A549 (cell line): ENCODE data around the gene TBC1D14. TPM values are rescaled to one million over a fixed set of nuclear protein-coding genes. Genes with fewer than 3 reads are reported as not detected.

Experiments used
- ATAC-seq, 2 experiments: fragments of 200-7000 bp in 1 of 2; fragments of >200 bp in 1 of 2; cut with Nextera tagmentation in 1 of 2; cut with Tn5 transposase in 1 of 2; 3 replicates each; pipeline versions ENCODE4 v1.8.0 to v1.9.1; 2018 to 2020; ENCODE audit warnings: mild to moderate bottlenecking in 1 of 2, moderate library complexity in 1 of 2
- CTCF ChIA-PET: fragments of 300-600 bp; sonication (Branson Sonifier 250); formaldehyde crosslinking; extraction: SDS; loops from one replicate; lab custom pipeline; 2021; ENCODE audit warnings: antibody characterized with exemption, inconsistent platforms; lab: Yijun Ruan, JAX
- POLR2A ChIA-PET: fragments of 350-600 bp; formaldehyde crosslinking; extraction: SDS; loops from one replicate; lab custom pipeline; 2021; ENCODE audit warnings: antibody characterized with exemption, inconsistent platforms; lab: Yijun Ruan, JAX
- DNase-seq, 2 experiments: peaks; one replicate each; pipeline versions ENCODE4 v3.0.0 to v3.0.0-alpha.2; 2011 to 2016; ENCODE audit warnings: low read depth in 1 of 2, low spot score in 1 of 2
- FAIRE-seq: peaks from 2 replicates; lab custom pipeline; 2011; peaks lifted over from hg19 to GRCh38; lab: Jason Lieb, UNC
- H3K27ac ChIP-seq, 2 experiments: fragments of >200 bp; sonication (Bioruptor Twin); formaldehyde crosslinking; 3 replicates each; pipeline ENCODE4 v1.5.1; 2016 to 2017
- H3K4me1 ChIP-seq: fragments of >200 bp; sonication (Bioruptor Twin); formaldehyde crosslinking; 3 replicates; pipeline ENCODE4 v1.6.1; 2016
- H3K4me2 ChIP-seq: fragments of >200 bp; sonication (Bioruptor Twin); formaldehyde crosslinking; 3 replicates; pipeline ENCODE4 v1.6.1; 2016
- H3K4me3 ChIP-seq: fragments of >200 bp; sonication (Bioruptor Twin); formaldehyde crosslinking; 3 replicates; pipeline ENCODE4 v1.5.1; 2016
- H3K9me3 ChIP-seq: fragments of >200 bp; sonication (Bioruptor Twin); formaldehyde crosslinking; 3 replicates; pipeline ENCODE4 v1.6.1; 2016
- BCL3 ChIP-seq: fragments of >200 bp; sonication (Bioruptor Twin); formaldehyde crosslinking; IDR thresholded peaks from 3 replicates; pipeline ENCODE4 v1.6.1; 2016
- E2F6 ChIP-seq: IDR thresholded peaks from 2 replicates; pipeline ENCODE4 v1.6.1; 2012; ENCODE audit warnings: low read depth, borderline replicate concordance
- JUN ChIP-seq, 2 experiments: fragments of >200 bp; sonication (Bioruptor Twin); formaldehyde crosslinking; IDR thresholded peaks; 2 replicates in 1 of 2; 3 replicates in 1 of 2; pipeline ENCODE4 v1.6.1; 2016 to 2017
- KDM1A ChIP-seq: fragments of 200-600 bp; sonication (generic); IDR thresholded peaks from 2 replicates; pipeline ENCODE4 v1.6.1; 2016; ENCODE audit warnings: low read depth, mild to moderate bottlenecking
- KDM5A ChIP-seq: fragments of 200-600 bp; sonication (generic); IDR thresholded peaks from 2 replicates; pipeline ENCODE4 v1.6.1; 2016; ENCODE audit warnings: antibody characterized with exemption, mild to moderate bottlenecking
- PHF8 ChIP-seq: fragments of 200-600 bp; sonication (generic); IDR thresholded peaks from 2 replicates; pipeline ENCODE4 v1.6.1; 2016; ENCODE audit warnings: low read depth, mild to moderate bottlenecking, antibody characterized with exemption, moderate library complexity, borderline replicate concordance
- POLR2A ChIP-seq: IDR thresholded peaks from 2 replicates; pipeline ENCODE4 v1.6.1; 2012; ENCODE audit warnings: mild to moderate bottlenecking, low read length
- RFX5 ChIP-seq: fragments of 450-650 bp; IDR thresholded peaks from 2 replicates; pipeline ENCODE4 v1.7.1; 2014; ENCODE audit warnings: antibody characterized with exemption, mild to moderate bottlenecking, moderate library complexity
- RNF2 ChIP-seq: fragments of 200-600 bp; sonication (generic); IDR thresholded peaks from 2 replicates; pipeline ENCODE4 v1.6.1; 2016; ENCODE audit warnings: low read depth, mild to moderate bottlenecking, antibody characterized with exemption, moderate library complexity, borderline replicate concordance
- SMC3 ChIP-seq: fragments of >200 bp; sonication (Bioruptor Twin); formaldehyde crosslinking; IDR thresholded peaks from 3 replicates; pipeline ENCODE4 v1.6.1; 2018; ENCODE audit warnings: inconsistent platforms
- ZC3H11A ChIP-seq: fragments of 450-650 bp; IDR thresholded peaks from 2 replicates; pipeline ENCODE4 v1.6.1; 2014; ENCODE audit warnings: antibody characterized with exemption, mild to moderate bottlenecking
- WGBS: methylation state at CpG from one replicate; pipeline ENCODE4 v1.1.6; 2017; ENCODE audit errors: missing lambda C conversion rate; 5-methylcytosine and 5-hydroxymethylcytosine counted together
- polyA minus RNA-seq: library from RNA; depleted of rRNA, polyadenylated mRNA; stranded (reverse); fragments of >200 nt; gene quantifications from 2 replicates; pipeline ENCODE4 v1.2.3, GENCODE V29; 2011; rRNA and poly(A)+ RNA removed
- polyA plus RNA-seq, 4 experiments: library from polyadenylated mRNA; depleted of rRNA in 3 of 4; stranded (reverse); fragments of >200 nt; fragmentation: RNase III in 1 of 4; extraction: RNeasy Plus Mini Kit Qiagen cat#74134 plus additional on column Dnase treatment in 1 of 4; gene quantifications; 2 replicates in 3 of 4; 3 replicates in 1 of 4; pipeline ENCODE4 v1.2.3, GENCODE V29; 2011 to 2017
- TF ChIP-seq, protein P1 (sequence below): fragments of 250-450 bp; sonication (Bioruptor Pico); IDR thresholded peaks from 2 replicates; pipeline ENCODE4 v1.5.0; 2021; ENCODE audit warnings: mild to moderate bottlenecking, moderate library complexity, borderline replicate concordance

TBC1D14 gene, protein sequence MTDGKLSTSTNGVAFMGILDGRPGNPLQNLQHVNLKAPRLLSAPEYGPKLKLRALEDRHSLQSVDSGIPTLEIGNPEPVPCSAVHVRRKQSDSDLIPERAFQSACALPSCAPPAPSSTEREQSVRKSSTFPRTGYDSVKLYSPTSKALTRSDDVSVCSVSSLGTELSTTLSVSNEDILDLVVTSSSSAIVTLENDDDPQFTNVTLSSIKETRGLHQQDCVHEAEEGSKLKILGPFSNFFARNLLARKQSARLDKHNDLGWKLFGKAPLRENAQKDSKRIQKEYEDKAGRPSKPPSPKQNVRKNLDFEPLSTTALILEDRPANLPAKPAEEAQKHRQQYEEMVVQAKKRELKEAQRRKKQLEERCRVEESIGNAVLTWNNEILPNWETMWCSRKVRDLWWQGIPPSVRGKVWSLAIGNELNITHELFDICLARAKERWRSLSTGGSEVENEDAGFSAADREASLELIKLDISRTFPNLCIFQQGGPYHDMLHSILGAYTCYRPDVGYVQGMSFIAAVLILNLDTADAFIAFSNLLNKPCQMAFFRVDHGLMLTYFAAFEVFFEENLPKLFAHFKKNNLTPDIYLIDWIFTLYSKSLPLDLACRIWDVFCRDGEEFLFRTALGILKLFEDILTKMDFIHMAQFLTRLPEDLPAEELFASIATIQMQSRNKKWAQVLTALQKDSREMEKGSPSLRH
- polyA plus RNA-seq (2011; rRNA removed) = 35.8 and 39.0 TPM in 2 replicates
- polyA plus RNA-seq (2012; cell fraction: cytosol; rRNA removed) = 29.8 and 36.1 TPM in 2 replicates
- polyA plus RNA-seq (2012; cell fraction: nucleus; rRNA removed) = 25.3 and 31.9 TPM in 2 replicates
- 25.4 to 30.2 TPM (median 28.3 TPM) in 3 replicates for polyA plus RNA-seq (2017; fragmentation: RNase III; extraction: RNeasy Plus Mini Kit Qiagen cat#74134 plus additional on column Dnase treatment)
- polyA minus RNA-seq = 37.2 and 39.4 TPM in 2 replicates

DNA sequence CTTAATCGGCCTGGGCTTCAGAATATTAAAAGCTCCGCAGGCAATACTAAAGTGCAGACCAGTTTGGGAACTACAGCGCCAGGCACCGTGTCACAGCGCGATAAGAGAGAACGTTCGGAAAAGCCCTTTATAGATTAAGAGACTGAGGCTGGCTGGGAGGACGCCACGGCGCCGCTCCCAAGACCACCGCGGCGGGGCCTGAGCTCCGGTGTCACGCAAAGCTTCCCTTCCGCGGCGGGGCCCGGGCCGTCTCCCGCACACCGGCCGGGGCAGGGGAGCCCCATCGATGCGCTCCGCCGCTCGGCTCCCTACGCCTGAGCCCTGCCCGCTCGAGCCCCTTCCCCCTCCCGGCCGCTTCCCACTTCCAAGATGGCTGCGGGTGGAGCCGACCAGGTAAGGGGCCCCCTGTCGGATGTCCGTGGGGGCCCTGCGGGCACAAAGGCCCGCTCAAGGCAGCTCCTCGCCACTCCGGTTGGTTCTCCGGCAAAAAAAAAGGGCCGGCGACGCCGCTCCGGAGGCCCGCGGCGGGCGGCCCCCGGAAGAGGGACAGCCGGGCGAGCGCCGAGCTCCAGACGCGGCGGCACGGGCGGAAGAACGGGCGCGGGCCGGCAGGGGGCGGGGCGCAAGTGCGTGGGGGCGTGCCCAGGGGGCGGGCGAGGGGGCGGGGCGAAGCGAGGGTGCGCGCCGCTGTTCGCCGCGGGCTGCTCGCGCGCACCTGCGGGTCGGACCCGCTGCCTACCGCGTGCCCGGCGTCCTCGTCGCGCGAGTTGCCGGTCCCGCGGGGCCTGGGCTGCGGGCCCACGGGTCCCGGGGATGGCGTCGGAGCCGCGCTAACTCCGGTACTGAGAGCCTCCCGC is at the start of gene TBC1D14:
TSS of gene TBC1D14 (plus strand) at position 714 of the 857 bp plus-strand sequence. CDS start 13,564 bp downstream, outside the sequence.
- DNase-seq = peak; percentile 73 to 80
- TF ChIP-seq, protein P1, sequence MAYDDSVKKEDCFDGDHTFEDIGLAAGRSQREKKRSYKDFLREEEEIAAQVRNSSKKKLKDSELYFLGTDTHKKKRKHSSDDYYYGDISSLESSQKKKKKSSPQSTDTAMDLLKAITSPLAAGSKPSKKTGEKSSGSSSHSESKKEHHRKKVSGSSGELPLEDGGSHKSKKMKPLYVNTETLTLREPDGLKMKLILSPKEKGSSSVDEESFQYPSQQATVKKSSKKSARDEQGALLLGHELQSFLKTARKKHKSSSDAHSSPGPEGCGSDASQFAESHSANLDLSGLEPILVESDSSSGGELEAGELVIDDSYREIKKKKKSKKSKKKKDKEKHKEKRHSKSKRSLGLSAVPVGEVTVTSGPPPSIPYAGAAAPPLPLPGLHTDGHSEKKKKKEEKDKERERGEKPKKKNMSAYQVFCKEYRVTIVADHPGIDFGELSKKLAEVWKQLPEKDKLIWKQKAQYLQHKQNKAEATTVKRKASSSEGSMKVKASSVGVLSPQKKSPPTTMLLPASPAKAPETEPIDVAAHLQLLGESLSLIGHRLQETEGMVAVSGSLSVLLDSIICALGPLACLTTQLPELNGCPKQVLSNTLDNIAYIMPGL = 0 out of 2 replicates have a peak, but pooled peaks have one; percentile 47
- TF ChIP-seq PHF8 (peak; percentile 95), KDM1A (no peak), SMC3 (peak; percentile 22; the same call in 2 of the 3 replicates), RNF2 (no peak), JUN (IDR thresholded peaks at IDR 0.05) (peak; percentile 86 to 93; a peak in 4 of 5 replicates), BCL3 (peak; percentile 77; the same call in 2 of the 3 replicates), POLR2A (peak; percentile 73), KDM5A (peak; percentile 66)
- ChIA-PET POLR2A (interaction anchor here (0.5 to 1.8 kb wide), 13 partner anchors 9 to 283 kb away, joined by 3 to 10 read pairs (median 4); partner anchors contain the start of genes GRPEL1 and TADA2B), CTCF (interaction anchor here (0.6 to 2.9 kb wide), 15 partner anchors 7 to 190 kb away, joined by 3 to 10 read pairs (median 5); partner anchors contain the start of gene TADA2B)
- peaks cover 27% of the 10 kb centered on the region for H3K4me1 ChIP-seq
- WGBS = 0% methylated on average over 17 of the region's 108 CpGs
- no peak for FAIRE-seq
- H3K27ac ChIP-seq = peak within 1 kb of the TSS; percentile 98 to 99
- H3K4me2 ChIP-seq = peak within 1 kb of the TSS; percentile 96
- peak within 1 kb of the TSS; percentile 95 for H3K4me3 ChIP-seq
- no peaks in the 10 kb centered on the region for H3K9me3 ChIP-seq
- ATAC-seq = peak; percentile 85 to 91

- no peak for DNase-seq
- no peak for FAIRE-seq
- CTCF ChIA-PET = interaction anchor here (0.7 to 1.0 kb wide), 2 partner anchors 14 to 148 kb away, joined by 3 to 4 read pairs; no protein-coding TSS in a partner anchor
- POLR2A ChIA-PET = no interaction called here
- ATAC-seq = no peak
- H3K4me2 ChIP-seq = no peak overlapping the region
- H3K9me3 ChIP-seq = no peaks in the 10 kb centered on the region
- H3K4me1 ChIP-seq = no peaks in the 10 kb centered on the region
- H3K27ac ChIP-seq = no peak overlapping the region
- WGBS = 95% methylated on average over 8 of the region's 8 CpGs
- no peak for TF ChIP-seq RFX5
- TF ChIP-seq, protein P1 = no peak
- no peak for TF ChIP-seq ZC3H11A
- TF ChIP-seq E2F6 = no peak
- H3K4me3 ChIP-seq = no peak overlapping the region
These were observed 41.2 kb upstream of the TBC1D14 start for GRCh38 chr4:6868386-6868785.
